ENCODE data around the gene VPREB3.

- TF ChIP-seq RELB (IDR thresholded peaks at IDR 0.05; ENCODE audit: low read depth) (no peak), EZH2 (IDR thresholded peaks at IDR 0.05; ENCODE audit: borderline replicate concordance, control insufficient read depth, low read depth, low read length) (no peak), MXI1 (IDR thresholded peaks at IDR 0.05; ENCODE audit: low read depth, low read length) (no peak), ZBED1 (IDR thresholded peaks at IDR 0.05; ENCODE audit: borderline replicate concordance) (no peak), REST (IDR thresholded peaks at IDR 0.05; ENCODE audit: low read depth, low read length) (no peak), NR2C2 (IDR thresholded peaks at IDR 0.05; ENCODE audit: borderline replicate concordance, control insufficient read depth, insufficient read length, low read depth) (no peak), EP300 (IDR thresholded peaks at IDR 0.05; ENCODE audit: borderline replicate concordance in 1 of 2, control insufficient read depth in 1 of 2, low read depth in 2 of 2, low read length in 2 of 2) (no peak), ASH2L (IDR thresholded peaks at IDR 0.05; ENCODE audit: borderline replicate concordance, low read depth) (no peak), POLR2AphosphoS5 (IDR thresholded peaks at IDR 0.05; ENCODE audit: low read length) (no peak), CTCF (IDR thresholded peaks at IDR 0.05 in 2 of 3, conservative IDR thresholded peaks at IDR 0.05 in 1 of 3; ENCODE audit: control insufficient read depth in 2 of 3, extremely low read depth in 1 of 3, insufficient read depth in 1 of 3, low read depth in 3 of 3, low read length in 3 of 3) (no peak), BACH1 (IDR thresholded peaks at IDR 0.05; ENCODE audit: borderline replicate concordance) (no peak), ZZZ3 (IDR thresholded peaks at IDR 0.05; ENCODE audit: control insufficient read depth, insufficient read length, low read depth) (no peak)
Observed at GRCh38 chr22:23744001-23744400, 10.2 kb downstream of the VPREB3 start.

Data from GM12878 (cell line).